Panc1 (cell line): Measurements from ENCODE around the gene MYT1. TPM values are rescaled to one million over a fixed set of nuclear protein-coding genes. Genes with fewer than 3 reads are reported as not detected.

ENCODE experiments used
- ATAC-seq: fragments of 200-7000 bp; cut with Tn5 transposase; 2 replicates; pipeline ENCODE4 v1.9.1; 2020; ENCODE audit warnings: mild to moderate bottlenecking, moderate library complexity
- BruUV-seq: library from RNA; stranded (reverse); fragments of 400-500 nt; replicated peaks from 2 replicates; lab custom pipeline; 2021; lab: Mats Ljungman, UMichigan
- CTCF ChIA-PET: fragments of 300-600 bp; sonication (Branson Sonifier 250); formaldehyde crosslinking; loops from one replicate; lab custom pipeline; 2022; ENCODE audit warnings: antibody characterized with exemption; lab: Charles Lee
- POLR2A ChIA-PET: fragments of 300-600 bp; sonication (Branson Sonifier 250); formaldehyde crosslinking; loops from one replicate; lab custom pipeline; 2022; ENCODE audit warnings: antibody characterized with exemption; lab: Charles Lee
- DNase-seq: peaks from one replicate; pipeline ENCODE4 v3.0.0-alpha.2; 2010; ENCODE audit warnings: low read depth, low spot score
- H3K27ac ChIP-seq: 2 replicates; pipeline ENCODE4 v1.5.1; 2011; ENCODE audit warnings: mild to moderate bottlenecking, low read length, inconsistent platforms
- H3K27me3 ChIP-seq: fragments of 200-500 bp; sonication (Bioruptor generic); 2 replicates; pipeline ENCODE4 v1.6.0; 2014; ENCODE audit warnings: low read length, inconsistent platforms; ENCODE audit not compliant: control insufficient read depth, insufficient read depth
- H3K36me3 ChIP-seq: fragments of 200-500 bp; sonication (Bioruptor generic); 2 replicates; pipeline ENCODE4 v1.5.1; 2014; ENCODE audit warnings: inconsistent platforms, mild to moderate bottlenecking, low read length, moderate library complexity; ENCODE audit not compliant: control insufficient read depth, insufficient read depth
- H3K4me1 ChIP-seq: 2 replicates; pipeline ENCODE4 v1.5.1; 2011; ENCODE audit warnings: inconsistent platforms, mild to moderate bottlenecking, low read length, moderate library complexity; ENCODE audit not compliant: control insufficient read depth, insufficient read depth
- H3K4me3 ChIP-seq, 2 experiments: 2 replicates each; pipeline ENCODE4 v1.5.1; 2011 to 2012; ENCODE audit warnings: low read depth in 2 of 2, low read length in 2 of 2, mild to moderate bottlenecking in 2 of 2, inconsistent platforms in 1 of 2, moderate library complexity in 1 of 2
- H3K9me3 ChIP-seq: fragments of 200-500 bp; sonication (Bioruptor generic); 2 replicates; pipeline ENCODE4 v1.5.1; 2014; ENCODE audit warnings: low read depth, mild to moderate bottlenecking, inconsistent platforms, low read length, moderate library complexity; ENCODE audit not compliant: control insufficient read depth, insufficient read depth
- POLR2AphosphoS5 ChIP-seq: IDR thresholded peaks from 2 replicates; pipeline ENCODE4 v1.6.1; 2012; ENCODE audit warnings: mild to moderate bottlenecking, low read depth, low read length, moderate library complexity
- SIN3A ChIP-seq: IDR thresholded peaks from 2 replicates; pipeline ENCODE4 v1.6.1; 2012; ENCODE audit warnings: low read depth, mild to moderate bottlenecking, low read length, moderate library complexity, borderline replicate concordance; ENCODE audit not compliant: insufficient read depth
- TCF7L2 ChIP-seq: IDR thresholded peaks from 2 replicates; pipeline ENCODE4 v1.6.1; 2011; ENCODE audit warnings: mild to moderate bottlenecking, low read depth, low read length, inconsistent platforms
- in situ Hi-C: cut with HindIII; loops from 2 replicates; pipeline ENCODE4 v1.10.0; 2016; ENCODE audit warnings: low sequenced_read_pairs, low pct_unique_long_range_greater_than_20kb
- intact Hi-C: fragments of 100-400 bp; cut with micrococcal nuclease; formaldehyde crosslinking; loops from one replicate; pipeline ENCODE4 v1.10.0; 2022; ENCODE audit not compliant: unreplicated experiment
- total RNA-seq: library from RNA; stranded (reverse); gene quantifications from one replicate; pipeline ENCODE4 v1.2.1, GENCODE V29; 2021; ENCODE audit not compliant: unreplicated experiment
- TF ChIP-seq, protein P1 (sequence below), 2 experiments: IDR thresholded peaks; 2 replicates each; pipeline ENCODE4 v1.6.1; 2011 to 2012; ENCODE audit warnings: low read depth in 2 of 2, control low read depth in 1 of 2, low read length in 1 of 2, mild to moderate bottlenecking in 1 of 2, moderate library complexity in 1 of 2; ENCODE audit not compliant: insufficient read depth in 1 of 2
- TF ChIP-seq, protein P2 (sequence below): fragments of 450-650 bp; IDR thresholded peaks from 2 replicates; pipeline ENCODE4 v1.5.1; 2017; ENCODE audit warnings: mild to moderate bottlenecking

MYT1 gene
- total RNA-seq, 1 experiment from 2014 or later, result 0.41 TPM

- no peak overlapping the region for H3K4me3 ChIP-seq
- intact Hi-C loops, result no loop called here
- TF ChIP-seq SIN3A (no peak), TCF7L2 (no peak), POLR2AphosphoS5 (no peak)
- TF ChIP-seq, protein P1, sequence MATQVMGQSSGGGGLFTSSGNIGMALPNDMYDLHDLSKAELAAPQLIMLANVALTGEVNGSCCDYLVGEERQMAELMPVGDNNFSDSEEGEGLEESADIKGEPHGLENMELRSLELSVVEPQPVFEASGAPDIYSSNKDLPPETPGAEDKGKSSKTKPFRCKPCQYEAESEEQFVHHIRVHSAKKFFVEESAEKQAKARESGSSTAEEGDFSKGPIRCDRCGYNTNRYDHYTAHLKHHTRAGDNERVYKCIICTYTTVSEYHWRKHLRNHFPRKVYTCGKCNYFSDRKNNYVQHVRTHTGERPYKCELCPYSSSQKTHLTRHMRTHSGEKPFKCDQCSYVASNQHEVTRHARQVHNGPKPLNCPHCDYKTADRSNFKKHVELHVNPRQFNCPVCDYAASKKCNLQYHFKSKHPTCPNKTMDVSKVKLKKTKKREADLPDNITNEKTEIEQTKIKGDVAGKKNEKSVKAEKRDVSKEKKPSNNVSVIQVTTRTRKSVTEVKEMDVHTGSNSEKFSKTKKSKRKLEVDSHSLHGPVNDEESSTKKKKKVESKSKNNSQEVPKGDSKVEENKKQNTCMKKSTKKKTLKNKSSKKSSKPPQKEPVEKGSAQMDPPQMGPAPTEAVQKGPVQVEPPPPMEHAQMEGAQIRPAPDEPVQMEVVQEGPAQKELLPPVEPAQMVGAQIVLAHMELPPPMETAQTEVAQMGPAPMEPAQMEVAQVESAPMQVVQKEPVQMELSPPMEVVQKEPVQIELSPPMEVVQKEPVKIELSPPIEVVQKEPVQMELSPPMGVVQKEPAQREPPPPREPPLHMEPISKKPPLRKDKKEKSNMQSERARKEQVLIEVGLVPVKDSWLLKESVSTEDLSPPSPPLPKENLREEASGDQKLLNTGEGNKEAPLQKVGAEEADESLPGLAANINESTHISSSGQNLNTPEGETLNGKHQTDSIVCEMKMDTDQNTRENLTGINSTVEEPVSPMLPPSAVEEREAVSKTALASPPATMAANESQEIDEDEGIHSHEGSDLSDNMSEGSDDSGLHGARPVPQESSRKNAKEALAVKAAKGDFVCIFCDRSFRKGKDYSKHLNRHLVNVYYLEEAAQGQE (IDR thresholded peaks at IDR 0.05; ENCODE audit: insufficient read depth in 1 of 2, low read depth in 2 of 2, low read length in 1 of 2), result no peak
- TF ChIP-seq, protein P2, sequence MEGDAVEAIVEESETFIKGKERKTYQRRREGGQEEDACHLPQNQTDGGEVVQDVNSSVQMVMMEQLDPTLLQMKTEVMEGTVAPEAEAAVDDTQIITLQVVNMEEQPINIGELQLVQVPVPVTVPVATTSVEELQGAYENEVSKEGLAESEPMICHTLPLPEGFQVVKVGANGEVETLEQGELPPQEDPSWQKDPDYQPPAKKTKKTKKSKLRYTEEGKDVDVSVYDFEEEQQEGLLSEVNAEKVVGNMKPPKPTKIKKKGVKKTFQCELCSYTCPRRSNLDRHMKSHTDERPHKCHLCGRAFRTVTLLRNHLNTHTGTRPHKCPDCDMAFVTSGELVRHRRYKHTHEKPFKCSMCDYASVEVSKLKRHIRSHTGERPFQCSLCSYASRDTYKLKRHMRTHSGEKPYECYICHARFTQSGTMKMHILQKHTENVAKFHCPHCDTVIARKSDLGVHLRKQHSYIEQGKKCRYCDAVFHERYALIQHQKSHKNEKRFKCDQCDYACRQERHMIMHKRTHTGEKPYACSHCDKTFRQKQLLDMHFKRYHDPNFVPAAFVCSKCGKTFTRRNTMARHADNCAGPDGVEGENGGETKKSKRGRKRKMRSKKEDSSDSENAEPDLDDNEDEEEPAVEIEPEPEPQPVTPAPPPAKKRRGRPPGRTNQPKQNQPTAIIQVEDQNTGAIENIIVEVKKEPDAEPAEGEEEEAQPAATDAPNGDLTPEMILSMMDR, result no peak
- H3K4me1 ChIP-seq, result no peaks in the 10 kb centered on the region
- POLR2A ChIA-PET, result no interaction called here
- H3K27me3 ChIP-seq, result no peaks in the 10 kb centered on the region
- in situ Hi-C loops, result no loop called here
- CTCF ChIA-PET, result no interaction called here
- DNase-seq, result no peak
- H3K36me3 ChIP-seq, result no peaks in the 10 kb centered on the region
- no peak for ATAC-seq
- BruUV-seq, result no TSS peak
- no peaks in the 10 kb centered on the region for H3K9me3 ChIP-seq
- no peak overlapping the region for H3K27ac ChIP-seq
Observed at GRCh38 chr20:64145458-64146300, 18.6 kb upstream of the MYT1 start.

- POLR2A ChIA-PET, result no interaction called here
- Histone ChIP-seq H3K27ac (no peak overlapping the region), H3K27me3 (no peaks in the 10 kb centered on the region), H3K4me1 (no peaks in the 10 kb centered on the region), H3K4me3 (no peak overlapping the region), H3K9me3 (no peaks in the 10 kb centered on the region), H3K36me3 (no peaks in the 10 kb centered on the region)
- TF ChIP-seq TCF7L2 (no peak), SIN3A (no peak), POLR2AphosphoS5 (no peak)
- TF ChIP-seq, protein P2, result no peak
- TF ChIP-seq, protein P1 (IDR thresholded peaks at IDR 0.05; ENCODE audit: insufficient read depth in 1 of 2, low read depth in 2 of 2, low read length in 1 of 2), result no peak
- DNase-seq, result no peak
- intact Hi-C loops, result no loop called here
- no peak for ATAC-seq
- in situ Hi-C loops, result no loop called here
- CTCF ChIA-PET, result no interaction called here
- BruUV-seq, result no TSS peak
Observed at GRCh38 chr20:64146301-64146935, 17.8 kb upstream of the MYT1 start.
